ENCODE results near the gene DDC.

GRCh38 chr7:50481867-50482266 is 83.3 kb downstream of the DDC start:
- TF ChIP-seq REST (IDR thresholded peaks at IDR 0.05; ENCODE audit: low read depth): no peak
- TF ChIP-seq ZBTB7A (IDR thresholded peaks at IDR 0.05; ENCODE audit: low read depth): no peak
- TF ChIP-seq TCF12 (IDR thresholded peaks at IDR 0.05; ENCODE audit: low read depth): no peak
